Lung (tissue), 12 donors: ENCODE data around the gene SLC3A2. TPM values are rescaled to one million over a fixed set of nuclear protein-coding genes. Genes with fewer than 3 reads are reported as not detected.
"Not testable (repeated sequence)": the region's sequence is repeated elsewhere in the genome, so short reads cannot be mapped to it uniquely, and the experiment has no call there.

Source experiments
- ATAC-seq: fragments of 200-7000 bp; cut with Tn5 transposase; one replicate; pipeline ENCODE4 v1.9.1; 2020; ENCODE audit warnings: moderate number of reproducible peaks; ENCODE audit not compliant: insufficient read depth, low FRiP score
- DNase-seq, 3 donors: peaks; one replicate each; pipeline ENCODE4 v3.0.0-alpha.2; 2013 to 2017
- H3K27ac ChIP-seq, 2 donors: one replicate each; pipeline ENCODE4 v1.5.1; 2013; ENCODE audit warnings: mild to moderate bottlenecking in 2 of 2, moderate library complexity in 2 of 2, control low read depth in 1 of 2, inconsistent platforms in 1 of 2, low read depth in 1 of 2, low read length in 1 of 2
- H3K27me3 ChIP-seq, 3 donors: one replicate each; pipeline ENCODE4 v1.5.1; 2013; ENCODE audit warnings: low read length in 2 of 3; ENCODE audit not compliant: control insufficient read depth in 3 of 3, insufficient read depth in 3 of 3
- H3K36me3 ChIP-seq, 4 donors: one replicate each; pipeline ENCODE4 v1.5.1; 2013; ENCODE audit warnings: low read length in 4 of 4, mild to moderate bottlenecking in 1 of 4, moderate library complexity in 1 of 4; ENCODE audit not compliant: control insufficient read depth in 4 of 4, insufficient read depth in 4 of 4
- H3K4me1 ChIP-seq, 5 donors: one replicate each; pipeline ENCODE4 v1.5.1; 2013; ENCODE audit warnings: low read length in 5 of 5, mild to moderate bottlenecking in 2 of 5, moderate library complexity in 1 of 5; ENCODE audit not compliant: control insufficient read depth in 5 of 5, insufficient read depth in 5 of 5
- H3K4me3 ChIP-seq: one replicate; pipeline ENCODE4 v1.5.1; 2013; ENCODE audit warnings: mild to moderate bottlenecking, control low read depth, moderate library complexity
- H3K9ac ChIP-seq, 2 donors: one replicate each; pipeline ENCODE4 v1.5.1; 2013; ENCODE audit warnings: low read length in 2 of 2, control low read depth in 1 of 2; ENCODE audit not compliant: insufficient read depth in 1 of 2
- H3K9me3 ChIP-seq, 4 donors: one replicate each; pipeline ENCODE4 v1.5.1; 2013; ENCODE audit warnings: low read length in 3 of 4, mild to moderate bottlenecking in 1 of 4, moderate library complexity in 1 of 4; ENCODE audit not compliant: control insufficient read depth in 4 of 4, insufficient read depth in 3 of 4
- CTCF ChIP-seq: IDR thresholded peaks from 2 replicates; pipeline ENCODE4 v1.5.1; 2012; ENCODE audit warnings: mild to moderate bottlenecking; ENCODE audit errors: control extremely low read depth, extremely low read depth
- WGBS, 2 donors: extraction: QIAGEN DNeasy Blood & Tissue Kit; methylation state at CpG; one replicate each; pipeline ENCODE4 v1.1.7; 2013; 5-methylcytosine and 5-hydroxymethylcytosine counted together
- polyA plus RNA-seq, 2 donors: library from polyadenylated mRNA; stranded (reverse); fragments of 200-250 nt; gene quantifications; one replicate each; pipeline ENCODE4 v1.2.1, GENCODE V29; 2013
- total RNA-seq, 2 donors: library from RNA; depleted of rRNA in 1 of 2; stranded (reverse); fragments of >200 nt in 1 of 2; gene quantifications; one replicate each; pipeline ENCODE4 v1.2.1, GENCODE V29; 2014 to 2021
- donor health status: control.
- donor health status: control.
- donor health status: Bipolar disorder and iron deficiency.
- donor health status: healthy.
- donor health status: DM: yes; HTN: yes; CAD: no.

SLC3A2 gene
- total and polyA plus RNA-seq, 4 donors = 151 to 265 (median 211) TPM

GRCh38 chr11:62832336-62833234 lies 48.1 kb upstream of the SLC3A2 start, which contains the start of gene TEX54:
TEX54 (minus strand) TSS chr11:62832841.
- DNase-seq = no peak
- H3K4me3 ChIP-seq = peak within 1 kb of the TSS; percentile 74
- H3K4me1 ChIP-seq = peaks cover 0 to 16% (median 13%) of the 10 kb centered on the region in 5 donors
- H3K9me3 ChIP-seq = no peaks in the 10 kb centered on the region
- 13 to 14% methylated on average over 40 of the region's 40 CpGs for WGBS, 2 donors
- ATAC-seq = peak; percentile 1
- peaks cover 6 to 28% (median 19%) of the 10 kb centered on the region in 4 donors for H3K36me3 ChIP-seq
- peak within 1 kb of the TSS; percentile 66 to 85 for H3K9ac ChIP-seq
- no peaks in the 10 kb centered on the region for H3K27me3 ChIP-seq
- no peak for TF ChIP-seq CTCF
- H3K27ac ChIP-seq = peak within 1 kb of the TSS; percentile 96 to 99

DNA sequence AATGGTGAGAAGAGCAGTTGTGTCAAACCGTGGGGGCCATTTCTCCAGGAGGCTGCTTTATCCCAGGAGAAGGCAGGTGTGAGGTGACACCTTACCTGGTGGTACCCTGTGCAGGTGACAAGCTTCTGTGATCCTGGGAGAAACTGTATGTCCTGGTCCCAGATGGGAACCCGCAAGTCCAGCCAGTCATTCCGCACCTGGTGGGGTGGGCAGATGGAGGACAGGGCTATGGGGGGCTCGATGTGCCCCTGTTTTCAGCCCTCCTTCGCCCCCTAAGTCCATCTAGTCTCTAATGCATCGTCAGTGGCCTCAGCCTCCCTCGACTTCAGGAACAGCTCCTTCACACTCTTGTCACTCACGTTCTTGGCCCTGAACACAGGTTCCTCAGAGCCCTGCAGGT lies 45.4 kb upstream of the SLC3A2 start:
- DNase-seq (no peak), ATAC-seq (no peak)
- Histone ChIP-seq H3K27ac (no peak overlapping the region), H3K36me3 (peaks cover 5 to 27% (median 19%) of the 10 kb centered on the region in 4 donors), H3K9me3 (no peaks in the 10 kb centered on the region), H3K4me1 (peaks cover 0 to 19% (median 8%) of the 10 kb centered on the region in 5 donors), H3K27me3 (no peaks in the 10 kb centered on the region), H3K4me3 (no peak overlapping the region), H3K9ac (no peak overlapping the region)
- no peak for TF ChIP-seq CTCF
- 88 to 96% methylated on average over 8 of the region's 8 CpGs for WGBS, 2 donors

GRCh38 chr11:62839050-62839945 lies 41.4 kb upstream of the SLC3A2 start, which contains the start of gene WDR74:
WDR74 (minus strand) TSS chr11:62839590; CDS start chr11:62839570, 20 bp downstream.
- ATAC-seq = peak; percentile 77
- WGBS, 2 donors = 0% methylated on average over 62 of the region's 62 CpGs
- Histone ChIP-seq H3K36me3 (peaks cover 5 to 20% (median 11%) of the 10 kb centered on the region in 4 donors), H3K4me1 (peaks cover 0 to 17% (median 5%) of the 10 kb centered on the region in 5 donors), H3K9me3 (no peaks in the 10 kb centered on the region), H3K9ac (peak within 1 kb of the TSS; percentile 50 to 98), H3K27ac (peak within 1 kb of the TSS; percentile 90 to 97), H3K4me3 (peak within 1 kb of the TSS; percentile 82), H3K27me3 (no peaks in the 10 kb centered on the region)
- no peak for TF ChIP-seq CTCF
- DNase-seq = peak; percentile 95 to 98 (median 97)

- peak in 1 of 3 donors; percentile 66 for DNase-seq
- Histone ChIP-seq H3K4me1 (peaks cover 0 to 17% (median 5%) of the 10 kb centered on the region in 5 donors), H3K27ac (peak overlapping the region; percentile 90 to 97), H3K9ac (peak overlapping the region; percentile 50 to 98)
- WGBS, 2 donors = 0 to 1% methylated on average over 41 of the region's 41 CpGs
- not testable (repeated sequence) for H3K36me3 ChIP-seq, ATAC-seq, H3K9me3 ChIP-seq, H3K27me3 ChIP-seq, H3K4me3 ChIP-seq
These were observed 39.9 kb upstream of the SLC3A2 start for GRCh38 chr11:62840721-62841360.
